A673 (cell line): Measurements from ENCODE around the gene TRDMT1. TPM values are rescaled to one million over a fixed set of nuclear protein-coding genes. Genes with fewer than 3 reads are reported as not detected.

Experiments used
- BruUV-seq: library from RNA; stranded (reverse); fragments of 400-500 nt; replicated peaks from 2 replicates; lab custom pipeline; 2021; lab: Mats Ljungman, UMichigan
- CTCF ChIA-PET: fragments of 300-600 bp; sonication (Branson Sonifier 250); formaldehyde crosslinking; loops from one replicate; lab custom pipeline; 2022; ENCODE audit warnings: antibody characterized with exemption; lab: Charles Lee
- POLR2A ChIA-PET: fragments of 300-600 bp; sonication (Branson Sonifier 250); formaldehyde crosslinking; loops from one replicate; lab custom pipeline; 2022; ENCODE audit warnings: antibody characterized with exemption; ENCODE audit not compliant: low non-redundant PET; lab: Charles Lee
- DNase-seq: peaks from one replicate; pipeline ENCODE4 v3.0.0-alpha.2; 2015; ENCODE audit warnings: low spot score
- H3K27ac ChIP-seq: fragments of 200-600 bp; sonication (generic); 2 replicates; pipeline ENCODE4 v1.5.1; 2016; ENCODE audit warnings: mixed run types, low read depth, mild to moderate bottlenecking, mixed read lengths, antibody characterized with exemption, low read length; ENCODE audit not compliant: poor library complexity, severe bottlenecking
- H3K27me3 ChIP-seq: fragments of 200-600 bp; sonication (generic); replicated peaks from 2 replicates; pipeline ENCODE4 v1.6.1; 2017; ENCODE audit warnings: mixed run types, low read depth, mild to moderate bottlenecking, mixed read lengths, antibody characterized with exemption, low read length; ENCODE audit not compliant: insufficient read depth, poor library complexity
- H3K36me3 ChIP-seq: fragments of 200-600 bp; sonication (generic); 2 replicates; pipeline ENCODE4 v1.6.1; 2016; ENCODE audit warnings: mixed run types, mild to moderate bottlenecking, mixed read lengths, antibody characterized with exemption, low read length; ENCODE audit not compliant: insufficient read depth, poor library complexity, severe bottlenecking
- H3K4me1 ChIP-seq: fragments of 200-600 bp; sonication (generic); 2 replicates; pipeline ENCODE4 v1.6.1; 2017; ENCODE audit warnings: mixed run types, mild to moderate bottlenecking, mixed read lengths, antibody characterized with exemption, low read length; ENCODE audit not compliant: insufficient read depth, poor library complexity, severe bottlenecking
- H3K4me3 ChIP-seq: fragments of 200-600 bp; sonication (generic); 2 replicates; pipeline ENCODE4 v1.5.1; 2016; ENCODE audit warnings: low read depth, mixed run types, mild to moderate bottlenecking, mixed read lengths, low read length; ENCODE audit not compliant: poor library complexity, severe bottlenecking
- H3K9me3 ChIP-seq: fragments of 200-600 bp; sonication (generic); 2 replicates; pipeline ENCODE4 v1.6.1; 2016; ENCODE audit warnings: mixed run types, low read depth, mild to moderate bottlenecking, mixed read lengths, antibody characterized with exemption, low read length; ENCODE audit not compliant: poor library complexity, severe bottlenecking
- CTCF ChIP-seq: fragments of 300-800, 200-600 bp; sonication (generic); conservative IDR thresholded peaks from 2 replicates; pipeline ENCODE4 v1.5.1; 2017; ENCODE audit warnings: low read depth, mild to moderate bottlenecking, antibody characterized with exemption, low read length, moderate library complexity, mixed read lengths
- EZH2 ChIP-seq: fragments of 200-600 bp; sonication (generic); IDR thresholded peaks from 2 replicates; pipeline ENCODE4 v1.6.1; 2017; ENCODE audit warnings: borderline replicate concordance, low read depth, mild to moderate bottlenecking, mixed read lengths, antibody characterized with exemption, low read length; ENCODE audit not compliant: poor library complexity, severe bottlenecking
- intact Hi-C: fragments of 100-400 bp; cut with micrococcal nuclease; formaldehyde crosslinking; loops from one replicate; pipeline ENCODE4 v1.10.0; 2022; ENCODE audit not compliant: unreplicated experiment
- total RNA-seq: library from RNA; stranded (reverse); gene quantifications from 2 replicates; pipeline ENCODE4 v1.2.3, GENCODE V29; 2021

The TRDMT1 gene
- total RNA-seq, 1 experiment from 2014 or later: 14.0 TPM

GRCh38 chr10:17179002-17179401, 22.5 kb downstream of the TRDMT1 start:
- Histone ChIP-seq H3K4me1 (no peaks in the 10 kb centered on the region), H3K4me3 (no peak overlapping the region), H3K36me3 (no peaks in the 10 kb centered on the region), H3K9me3 (no peaks in the 10 kb centered on the region), H3K27ac (no peak overlapping the region), H3K27me3 (no peaks in the 10 kb centered on the region)
- POLR2A ChIA-PET: interaction anchor here (0.7 kb wide), 1 partner anchor 27 kb away, joined by 12 read pairs; no protein-coding TSS in a partner anchor
- intact Hi-C loops: no loop called here
- BruUV-seq: no TSS peak
- CTCF ChIA-PET: no interaction called here
- TF ChIP-seq EZH2: no peak
- no peak for TF ChIP-seq CTCF
- DNase-seq: no peak

- no peak for TF ChIP-seq CTCF
- TF ChIP-seq EZH2: no peak
- H3K4me3 ChIP-seq: no peak overlapping the region
- no peaks in the 10 kb centered on the region for H3K36me3 ChIP-seq
- H3K4me1 ChIP-seq: no peaks in the 10 kb centered on the region
- H3K27ac ChIP-seq: no peak overlapping the region
- H3K27me3 ChIP-seq: no peaks in the 10 kb centered on the region
- CTCF ChIA-PET: no interaction called here
- POLR2A ChIA-PET: no interaction called here
- no TSS peak for BruUV-seq
- H3K9me3 ChIP-seq: no peaks in the 10 kb centered on the region
- intact Hi-C loops: no loop called here
- DNase-seq: no peak
Observed at GRCh38 chr10:17178006-17178405, 23.5 kb downstream of the TRDMT1 start.

- no peaks in the 10 kb centered on the region for H3K36me3 ChIP-seq
- H3K4me1 ChIP-seq: no peaks in the 10 kb centered on the region
- no peak for TF ChIP-seq CTCF
- TF ChIP-seq EZH2: no peak
- ChIA-PET POLR2A (no interaction called here), CTCF (no interaction called here)
- intact Hi-C loops: no loop called here
- DNase-seq: no peak
- no TSS peak for BruUV-seq
- H3K4me3 ChIP-seq: no peak overlapping the region
- no peaks in the 10 kb centered on the region for H3K27me3 ChIP-seq
- H3K27ac ChIP-seq: no peak overlapping the region
- no peaks in the 10 kb centered on the region for H3K9me3 ChIP-seq
Observed at GRCh38 chr10:17177014-17177413, 24.5 kb downstream of the TRDMT1 start.
